Activated CD8-positive, alpha-beta memory T cell treated with anti-CD3 and anti-CD28 coated beads, Interleukin-2, amount 50 U/mL, for 24 hours (primary cell): Measurements from ENCODE around the gene NFIX.

ENCODE experiments used
- DNase-seq: peaks from one replicate; pipeline ENCODE4 v3.0.0-alpha.2; 2020; ENCODE audit errors: extremely low read depth

Gene NFIX

DNA sequence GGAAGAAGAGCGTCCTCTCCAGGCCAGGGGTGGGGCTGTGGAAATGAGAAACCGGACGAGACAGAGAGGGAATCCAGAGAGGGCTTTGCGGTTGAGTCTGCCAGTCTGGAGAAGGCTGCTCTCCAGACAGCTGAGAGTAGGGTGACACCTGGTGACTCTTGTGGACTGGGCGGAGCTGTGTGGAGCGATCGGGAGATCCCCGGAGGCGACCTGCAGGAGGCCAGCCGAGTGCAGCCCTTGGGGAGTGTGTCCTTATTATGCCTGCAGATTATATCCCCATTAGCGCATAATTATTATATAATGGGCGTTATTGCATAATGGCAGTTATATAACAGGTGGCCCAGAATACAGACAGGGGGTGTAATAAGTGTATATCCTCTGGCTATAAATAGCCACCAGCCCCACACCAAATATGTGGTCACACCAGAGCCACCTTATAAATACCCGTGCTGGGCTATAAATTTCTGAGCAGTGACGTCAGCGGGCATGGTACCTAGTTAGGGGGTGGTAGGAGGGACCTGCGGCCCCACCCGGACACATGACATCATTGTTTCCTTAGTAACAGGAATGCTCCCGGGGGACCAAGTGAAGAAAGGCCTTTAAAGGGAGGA is 41.2 kb downstream of the NFIX start:
- no peak for DNase-seq

DNA sequence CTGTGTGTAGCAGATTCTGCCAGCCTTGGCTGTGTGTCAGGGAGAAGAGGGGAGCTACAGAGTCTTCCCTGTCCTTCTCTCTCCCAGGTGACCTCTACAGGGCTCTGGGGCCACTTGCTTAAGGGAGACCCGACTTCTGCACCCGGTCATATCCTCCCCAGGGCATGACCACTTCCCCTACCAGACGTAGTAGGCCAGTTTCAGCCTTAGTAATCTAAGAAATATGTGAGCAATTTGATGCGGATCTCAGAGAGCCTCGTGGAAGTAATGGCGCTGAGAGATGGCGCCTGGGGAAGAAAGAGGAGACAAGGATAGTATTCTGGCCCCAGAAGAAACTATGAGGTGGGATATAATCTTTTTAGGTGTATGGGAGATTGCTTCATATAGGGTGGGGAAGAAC is 41.9 kb downstream of the NFIX start:
- no peak for DNase-seq

DNA sequence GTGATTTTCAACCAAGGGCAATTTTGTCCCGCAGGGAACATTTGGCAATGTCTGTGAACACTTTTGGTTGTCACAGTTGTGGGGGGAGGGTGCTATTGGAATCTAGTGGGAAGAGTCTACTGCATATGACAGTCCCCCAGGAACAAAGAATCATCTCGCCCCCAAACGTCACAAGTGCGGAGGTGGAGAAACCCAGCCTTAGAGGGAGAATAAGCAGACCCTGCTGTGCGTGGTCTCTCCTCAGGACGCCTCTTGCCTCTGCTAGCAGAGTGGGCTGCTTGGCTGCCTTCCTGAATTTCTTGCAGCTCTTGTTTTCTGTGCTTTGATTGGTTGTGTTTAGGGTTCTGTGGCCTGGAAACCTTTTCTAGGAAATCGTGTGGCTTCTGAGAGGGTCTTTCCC is 42.5 kb downstream of the NFIX start:
- DNase-seq = no peak

DNA sequence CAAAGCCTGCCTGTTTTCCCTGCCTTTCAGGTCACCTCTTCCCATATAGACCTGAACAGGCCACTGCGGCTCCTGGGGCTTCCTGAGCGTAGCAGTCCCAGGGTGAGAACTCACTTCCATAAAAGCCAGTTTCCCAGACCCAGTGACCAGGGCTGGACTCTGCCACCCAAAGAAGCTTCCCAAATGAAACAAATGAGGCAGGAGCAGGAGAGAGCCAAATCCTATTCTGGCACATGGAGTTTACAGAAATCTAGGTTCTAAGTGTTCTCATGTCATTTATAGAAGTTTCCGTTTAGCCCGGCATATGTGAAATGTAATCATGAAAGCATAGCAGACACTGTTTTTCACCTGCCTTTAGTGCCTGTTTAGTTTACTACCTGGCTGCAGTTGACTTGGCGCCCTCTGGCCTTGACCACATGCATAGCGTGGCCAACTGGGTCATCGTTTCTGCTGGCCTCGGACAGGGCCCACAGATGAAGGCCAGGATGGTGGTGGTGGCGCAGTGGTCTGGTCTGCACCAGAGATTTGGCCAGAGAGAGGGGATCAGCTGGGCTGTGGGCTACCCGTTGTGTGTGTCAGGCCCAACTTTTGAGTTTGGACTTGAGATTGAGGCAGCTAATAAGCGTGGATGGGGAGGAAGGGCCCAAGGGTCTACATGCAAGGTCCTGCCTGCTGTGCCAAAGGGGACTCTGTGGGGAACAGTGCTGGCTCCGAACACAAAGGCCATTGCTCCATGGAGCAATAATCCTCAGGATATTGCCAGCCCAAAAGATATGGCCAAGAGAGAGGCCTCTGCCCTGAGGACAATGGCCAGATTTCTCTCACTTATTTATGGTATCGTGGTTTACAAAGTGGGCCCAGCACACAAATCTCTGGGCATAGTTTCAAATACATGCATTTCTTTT is 43.3 kb downstream of the NFIX start:
- DNase-seq = no peak

DNA sequence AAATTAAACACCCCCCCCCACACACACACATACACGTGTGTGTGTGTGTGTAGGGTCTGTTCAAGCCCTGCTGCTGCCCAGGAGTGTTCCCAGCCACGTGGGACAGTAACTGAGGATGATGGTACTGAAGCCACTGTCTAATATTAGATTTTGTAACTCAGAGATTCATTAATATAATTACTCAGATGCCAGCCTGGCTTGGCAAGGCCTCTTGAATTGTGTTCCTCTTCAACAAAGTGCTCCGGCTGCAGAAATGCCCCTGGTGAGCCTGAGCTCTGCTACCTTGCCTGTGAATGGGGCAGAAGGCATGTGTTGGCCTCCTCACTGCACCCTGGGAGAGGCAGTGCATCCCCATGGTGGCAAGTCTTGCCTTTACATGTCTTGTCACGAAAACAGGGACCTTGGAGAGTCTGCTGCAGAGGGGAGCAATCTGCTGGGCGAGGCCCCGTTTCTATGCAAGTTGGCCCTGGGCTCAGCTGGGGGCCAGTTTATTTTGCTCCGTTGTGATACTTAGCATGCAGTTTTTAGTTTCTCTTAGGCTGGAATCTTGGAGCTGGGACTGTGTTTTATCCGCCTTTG is 44.0 kb downstream of the NFIX start:
- no peak for DNase-seq

DNA sequence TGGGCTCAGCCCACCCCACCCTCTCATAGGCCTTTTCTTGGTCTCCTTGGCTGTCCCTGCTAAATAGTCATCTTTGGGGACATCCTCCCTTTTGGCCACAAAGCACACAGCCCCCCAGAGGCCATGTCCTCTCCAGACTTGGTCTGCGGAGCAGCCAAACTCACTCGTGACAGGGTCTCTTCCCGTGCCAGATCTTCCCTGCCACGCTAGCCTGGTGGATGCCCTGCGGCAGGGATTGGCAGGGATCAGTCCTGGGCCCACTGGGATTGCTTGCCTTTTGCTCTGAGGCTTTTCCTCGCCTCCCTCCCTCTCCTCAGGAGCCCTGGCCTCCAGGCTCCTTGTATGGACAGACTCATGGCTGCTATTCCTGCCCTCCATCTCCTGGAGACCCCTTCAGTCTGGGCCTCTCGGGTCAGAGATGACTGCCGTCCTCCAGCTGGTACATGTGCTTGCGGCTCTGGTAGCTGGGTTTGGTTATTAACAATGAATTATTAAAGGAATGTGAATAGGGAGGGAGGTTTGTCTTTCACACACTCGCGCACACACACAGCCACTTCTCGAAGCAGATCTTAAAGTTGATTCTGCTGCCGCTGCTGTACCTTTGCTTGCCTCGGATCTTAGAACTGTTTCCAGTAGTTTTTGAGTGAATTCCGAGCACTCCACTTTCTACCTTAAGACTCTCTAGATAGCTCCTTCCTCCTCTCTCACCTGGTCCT is 45.1 kb downstream of the NFIX start:
- no peak for DNase-seq

DNA sequence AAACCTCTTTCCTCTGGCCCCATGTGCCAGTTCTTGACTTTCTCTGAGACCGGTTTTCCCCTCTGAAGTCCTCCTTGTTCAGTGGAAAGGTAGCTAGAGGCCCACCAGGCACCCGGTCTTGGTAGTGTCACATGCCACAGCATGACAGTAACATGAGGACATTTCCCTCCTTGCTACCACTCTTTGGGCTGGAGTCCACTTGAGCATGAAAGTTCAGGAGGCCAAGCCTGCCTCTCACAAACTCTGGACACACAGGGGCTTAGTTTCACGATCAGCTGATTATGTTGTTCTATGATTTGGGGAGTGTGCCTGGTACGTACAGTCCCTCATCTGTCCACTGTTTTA is 45.6 kb downstream of the NFIX start:
- no peak for DNase-seq

DNA sequence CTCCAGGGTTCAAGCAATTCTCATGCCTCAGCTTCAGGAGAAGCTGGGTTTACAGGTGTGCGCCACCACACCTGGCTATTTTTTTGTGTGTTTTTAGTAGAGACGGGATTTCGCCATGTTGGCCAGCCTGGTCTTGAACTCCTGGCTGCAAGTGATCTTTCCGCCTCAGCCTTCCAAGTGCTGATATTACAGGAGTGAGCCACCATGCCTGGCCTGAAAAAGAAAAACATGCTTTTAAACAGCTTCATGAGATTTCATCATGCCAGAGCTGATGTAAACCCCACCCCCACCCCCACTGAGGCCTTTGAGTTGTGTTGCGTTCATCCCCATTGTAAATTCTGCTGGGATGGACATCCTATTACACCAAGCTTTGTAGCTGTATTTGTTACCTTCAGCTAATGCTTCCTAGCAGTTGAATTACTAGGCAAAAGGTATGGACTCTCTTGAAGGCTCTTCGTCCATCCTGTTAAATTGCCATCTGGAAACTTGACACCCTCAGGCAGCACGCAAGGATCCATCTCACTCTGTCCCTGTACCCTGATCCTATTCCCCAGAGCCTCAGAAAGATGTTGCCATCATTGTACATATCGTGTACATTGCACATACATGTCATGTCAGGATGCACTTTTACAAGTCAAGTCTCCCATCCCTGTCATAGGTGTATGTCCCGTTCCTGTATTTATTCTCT is 47.3 kb downstream of the NFIX start:
- DNase-seq = no peak

DNA sequence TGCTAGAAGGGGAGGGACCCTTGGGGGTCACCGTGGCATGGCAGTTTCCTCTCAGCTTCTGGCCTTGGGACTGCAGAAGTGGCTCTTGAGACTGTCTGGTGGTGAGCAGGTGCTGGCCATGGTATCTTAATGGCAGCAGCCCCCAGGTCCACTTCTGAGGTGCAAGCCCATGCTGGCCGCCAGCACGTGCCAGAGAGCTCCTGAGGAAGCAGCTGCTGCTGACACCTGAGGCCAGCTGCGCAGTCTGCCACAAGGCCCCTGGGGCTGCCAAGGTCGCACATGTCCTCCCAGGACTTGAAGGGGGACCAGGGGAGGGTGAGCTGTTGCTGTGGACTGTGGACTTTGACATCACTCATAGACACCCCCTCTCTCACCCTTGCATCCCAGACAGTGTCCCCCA is 48.0 kb downstream of the NFIX start:
- no peak for DNase-seq

DNA sequence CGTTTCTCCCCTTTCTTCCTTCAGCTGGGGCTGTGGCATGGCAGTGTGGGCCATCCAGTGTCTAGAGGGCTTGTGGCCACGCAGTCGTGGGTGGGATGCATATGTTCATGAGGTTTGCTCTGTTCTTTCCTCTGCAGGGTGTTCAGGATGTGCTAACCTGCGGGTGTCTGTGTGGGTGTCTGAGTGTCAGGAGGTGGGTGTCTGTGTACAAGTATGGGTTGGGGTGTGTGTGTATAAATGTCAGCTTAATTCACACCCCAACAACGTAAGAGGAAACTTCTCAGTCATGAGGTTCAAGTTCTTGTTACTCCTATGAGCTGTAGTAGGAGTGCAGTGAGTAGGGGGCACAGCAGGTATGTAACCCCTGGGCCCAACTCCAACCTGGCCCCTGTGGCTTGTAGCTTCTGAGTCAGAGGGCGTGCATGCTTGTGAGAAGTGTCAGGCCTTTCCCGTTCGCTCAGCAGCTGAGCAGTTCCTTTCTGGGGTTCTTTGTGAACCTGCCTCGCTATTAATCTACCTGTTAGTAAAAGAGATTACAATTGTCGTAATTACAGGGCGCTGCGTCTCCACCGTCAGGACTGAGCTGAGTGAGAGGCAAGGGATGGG is 49.1 kb downstream of the NFIX start:
- DNase-seq = no peak

DNA sequence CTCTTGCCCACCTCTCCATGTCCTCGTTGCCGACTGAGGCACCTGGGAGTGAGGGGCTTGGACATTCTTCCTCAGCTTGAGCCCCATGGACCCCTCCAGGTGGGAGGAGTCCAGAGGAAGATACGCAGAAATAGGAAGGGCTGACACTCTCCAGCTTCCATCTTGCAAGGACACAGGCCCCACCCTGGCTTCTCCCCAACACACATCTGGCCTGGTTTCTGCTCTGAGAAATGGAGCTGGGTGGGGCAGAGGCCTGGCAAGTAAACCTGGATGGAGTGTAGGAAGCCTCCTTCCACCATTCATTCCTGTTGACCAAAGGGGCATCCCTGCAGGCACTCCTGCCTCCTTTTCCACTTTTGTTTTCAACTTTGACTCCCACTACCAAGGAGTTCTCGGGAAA is 50.5 kb downstream of the NFIX start:
- no peak for DNase-seq

DNA sequence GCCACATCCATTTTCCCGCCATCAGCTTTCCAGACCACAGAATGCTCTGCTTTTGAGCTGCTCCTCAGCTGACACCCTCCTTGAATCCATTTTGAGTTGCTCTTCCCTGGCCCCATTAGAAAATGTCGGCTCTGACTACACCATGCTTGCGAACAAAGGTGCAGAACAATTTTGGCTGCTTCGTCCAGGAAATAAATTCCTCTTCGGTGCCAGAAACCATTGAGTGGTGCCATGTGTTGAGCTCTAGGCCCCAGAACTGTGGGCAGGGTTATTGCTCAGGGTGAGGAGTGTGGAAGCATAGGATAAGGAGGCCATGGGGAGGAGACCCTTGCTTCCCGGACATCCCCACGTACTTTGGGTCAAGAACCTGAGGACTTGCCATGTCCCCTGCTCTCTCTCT is 52.1 kb downstream of the NFIX start:
- DNase-seq = no peak

DNA sequence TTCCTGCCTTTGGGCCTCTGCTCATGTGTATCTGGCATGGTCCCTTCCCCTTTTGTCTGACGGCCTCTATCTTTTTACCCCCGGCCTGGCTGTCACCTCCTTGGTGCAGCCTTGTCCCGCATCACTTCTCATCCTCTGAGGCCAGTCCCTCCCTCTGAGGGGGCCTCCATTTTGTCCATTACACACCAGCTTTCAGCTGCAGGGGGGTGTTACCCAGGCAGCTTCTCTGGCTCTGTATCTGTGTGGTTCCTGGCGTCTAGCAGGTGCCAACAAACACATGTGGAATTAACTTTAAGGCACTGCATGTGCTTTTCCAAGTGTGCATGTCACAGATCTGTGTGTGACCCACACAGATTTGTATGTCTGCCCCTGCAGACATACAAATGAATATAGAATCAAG is 55.0 kb downstream of the NFIX start:
- DNase-seq = no peak

DNA sequence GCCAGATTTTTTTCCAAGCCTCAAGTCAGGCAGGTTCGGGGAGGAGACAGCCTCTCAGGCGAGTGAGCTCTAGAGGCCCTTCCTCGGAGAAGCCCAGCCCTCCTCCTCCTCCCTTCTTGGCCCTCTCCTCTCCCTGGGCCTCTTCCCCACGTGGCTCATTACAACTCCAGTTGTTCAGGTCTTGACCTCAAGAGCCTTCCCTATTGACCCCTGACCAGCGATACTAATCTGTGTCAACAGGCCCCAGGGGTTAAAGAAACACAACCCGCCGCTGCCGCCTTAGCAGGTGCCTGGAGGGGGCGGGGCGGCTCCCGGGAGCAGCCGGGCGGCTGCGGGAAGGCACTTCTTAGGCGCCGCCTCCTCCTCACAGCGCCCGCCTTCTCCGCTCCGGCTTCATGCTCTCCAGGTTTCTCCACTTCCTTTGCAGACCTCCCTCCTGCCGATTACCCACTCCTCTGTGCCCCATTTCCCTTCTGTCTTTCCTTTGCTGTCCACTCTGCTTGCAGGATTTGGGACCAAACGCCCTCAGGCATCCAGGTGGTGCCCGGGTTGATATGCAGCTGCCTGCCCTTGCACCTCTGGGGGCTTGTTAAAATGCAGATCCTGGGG is 56.4 kb downstream of the NFIX start:
- no peak for DNase-seq

DNA sequence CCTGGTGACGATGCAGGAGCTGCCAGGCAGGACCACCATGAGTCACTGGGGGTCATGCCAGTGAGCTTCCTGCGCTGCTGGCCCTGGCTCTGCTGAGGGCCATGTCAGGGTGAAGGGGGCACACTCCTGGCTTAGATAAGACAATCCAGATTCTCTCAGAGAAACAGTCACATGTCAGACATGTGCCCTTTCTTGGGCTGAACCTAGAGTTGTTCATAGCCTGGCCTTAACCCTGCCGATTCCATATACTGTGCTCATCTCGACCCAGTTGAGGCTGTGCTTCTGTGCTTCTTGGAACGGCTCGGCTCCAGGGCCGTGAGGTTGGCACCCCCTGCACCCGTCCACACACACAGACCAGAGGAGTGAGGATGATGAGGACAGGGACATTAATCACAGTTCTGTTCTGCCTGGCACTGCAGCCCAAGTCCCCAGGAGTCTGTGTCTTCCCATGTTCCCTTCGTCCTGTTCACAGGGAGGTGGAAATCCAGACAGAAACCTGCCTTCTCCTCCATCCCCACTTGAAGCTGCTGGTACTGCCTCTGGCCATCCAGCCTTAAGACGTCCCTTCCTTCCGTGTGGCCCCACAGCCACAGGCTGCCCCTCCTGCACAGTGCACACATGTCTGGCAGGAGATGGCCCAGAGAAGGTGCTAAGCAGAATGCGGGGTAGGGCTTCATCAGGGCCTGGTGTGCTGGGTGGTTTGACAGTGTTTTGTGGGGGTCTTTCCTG is 57.3 kb downstream of the NFIX start:
- no peak for DNase-seq

DNA sequence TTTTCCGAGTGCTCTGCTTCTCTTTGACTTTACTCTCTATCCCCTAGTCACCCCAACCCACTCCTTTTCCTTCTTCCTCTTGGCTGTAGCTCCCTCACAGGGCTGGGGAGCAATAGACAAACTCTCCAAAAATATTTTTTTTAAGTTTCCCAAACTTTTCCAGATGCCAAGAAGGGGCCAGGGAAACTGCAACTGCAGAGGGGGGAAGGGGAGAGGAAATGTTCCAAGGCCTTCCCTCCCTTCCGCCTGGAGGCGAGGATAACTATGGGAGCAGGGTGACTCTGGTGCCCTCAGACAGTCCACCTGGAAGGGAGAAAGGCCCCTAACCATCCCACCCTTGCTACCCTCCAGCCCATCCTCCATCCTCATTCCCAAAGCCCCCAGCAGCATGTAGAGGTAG is 58.0 kb downstream of the NFIX start:
- DNase-seq = no peak

DNA sequence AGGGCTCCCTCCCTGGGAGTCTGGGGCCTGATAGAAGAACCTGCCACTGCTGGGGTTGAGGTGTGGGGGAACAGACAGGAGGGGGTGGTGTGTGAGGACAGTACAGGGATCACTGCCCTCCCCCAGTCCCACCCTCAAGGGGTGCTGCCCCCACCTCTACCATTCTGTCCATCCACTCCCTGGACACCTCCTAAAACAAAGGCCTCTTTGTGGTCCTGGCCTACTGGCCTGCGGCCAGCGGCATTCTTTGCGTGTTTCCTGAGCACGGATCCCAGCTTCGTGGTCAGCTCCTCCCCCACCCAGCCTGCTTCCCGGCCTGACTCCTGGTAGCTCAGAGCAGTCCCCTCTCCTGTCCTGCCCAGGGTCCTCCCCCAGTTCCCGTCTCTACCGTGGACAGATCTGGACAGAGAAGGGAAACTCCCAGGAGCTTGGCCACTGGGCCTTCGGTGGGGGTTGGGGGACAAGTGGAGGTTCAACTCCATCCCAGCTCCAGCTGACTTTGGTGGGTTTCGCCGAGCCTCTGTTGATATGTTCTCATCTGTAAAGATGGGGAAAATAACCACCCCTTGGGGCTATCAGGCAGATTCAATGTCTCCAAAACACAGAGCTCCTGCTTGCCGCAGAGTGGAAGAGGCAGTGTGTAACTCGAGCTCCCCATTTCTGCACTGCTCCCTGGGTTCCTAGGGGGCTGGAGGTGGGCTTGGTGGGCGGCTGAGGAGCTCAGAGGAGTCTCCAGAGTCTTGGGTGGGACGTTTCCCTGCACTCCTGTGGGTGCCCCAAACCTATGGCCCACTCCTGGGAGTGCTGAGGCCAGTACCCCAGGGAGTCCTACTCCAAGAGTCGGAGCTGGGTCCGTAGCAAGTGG is 58.7 kb downstream of the NFIX start:
- DNase-seq = no peak

DNA sequence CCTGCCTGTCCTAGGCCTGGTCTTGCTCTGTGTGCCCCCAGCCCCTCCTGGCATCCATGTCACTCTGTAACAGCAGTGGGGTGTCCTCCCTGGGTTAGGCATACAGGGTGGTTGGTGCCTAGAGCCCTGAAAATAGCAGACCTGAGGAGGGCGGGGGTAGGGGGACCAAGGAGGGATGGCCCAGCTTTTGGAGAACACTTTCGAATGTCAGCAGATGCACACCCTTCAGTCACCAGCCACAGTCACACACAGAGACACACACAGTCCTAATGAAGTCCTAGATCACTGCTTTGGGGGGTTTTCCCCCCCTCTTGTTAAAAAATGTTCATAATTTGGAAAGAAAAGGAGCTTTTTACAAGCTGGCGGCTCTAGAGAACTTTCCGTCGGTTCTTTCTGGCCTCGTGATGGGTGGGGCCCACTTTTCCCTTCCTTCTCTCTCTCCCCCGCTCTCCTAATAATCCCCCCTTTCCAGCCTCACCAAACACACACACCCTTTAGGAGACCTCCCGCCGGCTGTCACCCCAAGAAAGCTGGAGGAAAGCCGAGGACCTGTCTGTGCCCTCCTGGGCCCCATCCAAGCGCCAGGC is 59.4 kb downstream of the NFIX start:
- DNase-seq = no peak
